Panc1 (cell line): Measurements from ENCODE around the gene BABAM2. TPM values are rescaled to one million over a fixed set of nuclear protein-coding genes. Genes with fewer than 3 reads are reported as not detected.

Source experiments
- ATAC-seq: fragments of 200-7000 bp; cut with Tn5 transposase; 2 replicates; pipeline ENCODE4 v1.9.1; 2020; ENCODE audit warnings: mild to moderate bottlenecking, moderate library complexity
- BruUV-seq: library from RNA; stranded (reverse); fragments of 400-500 nt; replicated peaks from 2 replicates; lab custom pipeline; 2021; lab: Mats Ljungman, UMichigan
- CTCF ChIA-PET: fragments of 300-600 bp; sonication (Branson Sonifier 250); formaldehyde crosslinking; loops from one replicate; lab custom pipeline; 2022; ENCODE audit warnings: antibody characterized with exemption; lab: Charles Lee
- POLR2A ChIA-PET: fragments of 300-600 bp; sonication (Branson Sonifier 250); formaldehyde crosslinking; loops from one replicate; lab custom pipeline; 2022; ENCODE audit warnings: antibody characterized with exemption; lab: Charles Lee
- DNase-seq: peaks from one replicate; pipeline ENCODE4 v3.0.0-alpha.2; 2010; ENCODE audit warnings: low read depth, low spot score
- H3K27ac ChIP-seq: 2 replicates; pipeline ENCODE4 v1.5.1; 2011; ENCODE audit warnings: mild to moderate bottlenecking, low read length, inconsistent platforms
- H3K27me3 ChIP-seq: fragments of 200-500 bp; sonication (Bioruptor generic); 2 replicates; pipeline ENCODE4 v1.6.0; 2014; ENCODE audit warnings: low read length, inconsistent platforms; ENCODE audit not compliant: control insufficient read depth, insufficient read depth
- H3K36me3 ChIP-seq: fragments of 200-500 bp; sonication (Bioruptor generic); 2 replicates; pipeline ENCODE4 v1.5.1; 2014; ENCODE audit warnings: inconsistent platforms, mild to moderate bottlenecking, low read length, moderate library complexity; ENCODE audit not compliant: control insufficient read depth, insufficient read depth
- H3K4me1 ChIP-seq: 2 replicates; pipeline ENCODE4 v1.5.1; 2011; ENCODE audit warnings: inconsistent platforms, mild to moderate bottlenecking, low read length, moderate library complexity; ENCODE audit not compliant: control insufficient read depth, insufficient read depth
- H3K4me3 ChIP-seq, 2 experiments: 2 replicates each; pipeline ENCODE4 v1.5.1; 2011 to 2012; ENCODE audit warnings: low read depth in 2 of 2, low read length in 2 of 2, mild to moderate bottlenecking in 2 of 2, inconsistent platforms in 1 of 2, moderate library complexity in 1 of 2
- H3K9me3 ChIP-seq: fragments of 200-500 bp; sonication (Bioruptor generic); 2 replicates; pipeline ENCODE4 v1.5.1; 2014; ENCODE audit warnings: low read depth, mild to moderate bottlenecking, inconsistent platforms, low read length, moderate library complexity; ENCODE audit not compliant: control insufficient read depth, insufficient read depth
- CTCF ChIP-seq: fragments of 450-650 bp; IDR thresholded peaks from 2 replicates; pipeline ENCODE4 v1.5.1; 2017; ENCODE audit warnings: mild to moderate bottlenecking
- POLR2AphosphoS5 ChIP-seq: IDR thresholded peaks from 2 replicates; pipeline ENCODE4 v1.6.1; 2012; ENCODE audit warnings: mild to moderate bottlenecking, low read depth, low read length, moderate library complexity
- REST ChIP-seq, 2 experiments: IDR thresholded peaks; 2 replicates each; pipeline ENCODE4 v1.6.1; 2011 to 2012; ENCODE audit warnings: low read depth in 2 of 2, control low read depth in 1 of 2, low read length in 1 of 2, mild to moderate bottlenecking in 1 of 2, moderate library complexity in 1 of 2; ENCODE audit not compliant: insufficient read depth in 1 of 2
- SIN3A ChIP-seq: IDR thresholded peaks from 2 replicates; pipeline ENCODE4 v1.6.1; 2012; ENCODE audit warnings: low read depth, mild to moderate bottlenecking, low read length, moderate library complexity, borderline replicate concordance; ENCODE audit not compliant: insufficient read depth
- TCF7L2 ChIP-seq: IDR thresholded peaks from 2 replicates; pipeline ENCODE4 v1.6.1; 2011; ENCODE audit warnings: mild to moderate bottlenecking, low read depth, low read length, inconsistent platforms
- in situ Hi-C: cut with HindIII; loops from 2 replicates; pipeline ENCODE4 v1.10.0; 2016; ENCODE audit warnings: low sequenced_read_pairs, low pct_unique_long_range_greater_than_20kb
- intact Hi-C: fragments of 100-400 bp; cut with micrococcal nuclease; formaldehyde crosslinking; loops from one replicate; pipeline ENCODE4 v1.10.0; 2022; ENCODE audit not compliant: unreplicated experiment
- total RNA-seq: library from RNA; stranded (reverse); gene quantifications from one replicate; pipeline ENCODE4 v1.2.1, GENCODE V29; 2021; ENCODE audit not compliant: unreplicated experiment

BABAM2 gene
- total RNA-seq, 1 experiment from 2014 or later: 31.2 TPM

- TF ChIP-seq REST (IDR thresholded peaks at IDR 0.05; ENCODE audit: insufficient read depth in 1 of 2, low read depth in 2 of 2, low read length in 1 of 2) (no peak), POLR2AphosphoS5 (no peak), TCF7L2 (no peak), SIN3A (no peak), CTCF (no peak)
- DNase-seq (no peak), ATAC-seq (no peak)
- no peaks in the 10 kb centered on the region for H3K9me3 ChIP-seq
- H3K4me1 ChIP-seq: no peaks in the 10 kb centered on the region; the same call in 1 of the 2 replicates
- intact Hi-C loops (no loop called here), in situ Hi-C loops (no loop called here)
- H3K27ac ChIP-seq: no peak overlapping the region
- H3K27me3 ChIP-seq: no peaks in the 10 kb centered on the region
- H3K4me3 ChIP-seq: no peak overlapping the region
- H3K36me3 ChIP-seq: no peaks in the 10 kb centered on the region
- no TSS peak for BruUV-seq
- ChIA-PET POLR2A (no interaction called here), CTCF (interaction anchor here (0.6 kb wide), 1 partner anchor 249 kb away, joined by 4 read pairs; no protein-coding TSS in a partner anchor)
These were observed 455.1 kb downstream of the BABAM2 start for GRCh38 chr2:28345619-28346018.

- POLR2A ChIA-PET: no interaction called here
- ATAC-seq (peak; percentile 32; the same call in 1 of the 2 replicates), DNase-seq (no peak)
- Histone ChIP-seq H3K27ac (no peak overlapping the region), H3K4me1 (no peaks in the 10 kb centered on the region), H3K4me3 (no peak overlapping the region), H3K36me3 (no peaks in the 10 kb centered on the region), H3K9me3 (no peaks in the 10 kb centered on the region), H3K27me3 (no peaks in the 10 kb centered on the region)
- intact Hi-C loops: no loop called here
- TF ChIP-seq REST (IDR thresholded peaks at IDR 0.05; ENCODE audit: insufficient read depth in 1 of 2, low read depth in 2 of 2, low read length in 1 of 2) (no peak), TCF7L2 (no peak), CTCF (no peak), POLR2AphosphoS5 (no peak), SIN3A (no peak)
- CTCF ChIA-PET: no interaction called here
- in situ Hi-C loops: no loop called here
- no TSS peak for BruUV-seq
These were observed 456.1 kb downstream of the BABAM2 start for GRCh38 chr2:28346587-28346986.
